Purkinje cell (primary cell): ENCODE measurements around the gene KRT77. TPM values are rescaled to one million over a fixed set of nuclear protein-coding genes. Genes with fewer than 3 reads are reported as not detected.

Experiments used
- polyA plus RNA-seq: library from polyadenylated mRNA; unstranded; fragments of >200 nt; fragmentation: Nextera tagmentation; gene quantifications from 2 replicates; pipeline ENCODE4 v1.2.1, GENCODE V29; 2014

The KRT77 gene
- polyA plus RNA-seq: not detected in 2 replicates

GRCh38 chr12:52703424-52703823, at the start of gene KRT77:
Gene KRT77, minus strand, starts transcription at chr12:52703524. Its CDS starts 90 bp downstream, at chr12:52703434.

GRCh38 chr12:52680363-52680762, 23.0 kb downstream of the KRT77 start, which contains the start of gene KRT1:
Gene KRT1, minus strand, starts transcription at chr12:52680407. Its CDS starts 59 bp downstream, at chr12:52680348.

DNA sequence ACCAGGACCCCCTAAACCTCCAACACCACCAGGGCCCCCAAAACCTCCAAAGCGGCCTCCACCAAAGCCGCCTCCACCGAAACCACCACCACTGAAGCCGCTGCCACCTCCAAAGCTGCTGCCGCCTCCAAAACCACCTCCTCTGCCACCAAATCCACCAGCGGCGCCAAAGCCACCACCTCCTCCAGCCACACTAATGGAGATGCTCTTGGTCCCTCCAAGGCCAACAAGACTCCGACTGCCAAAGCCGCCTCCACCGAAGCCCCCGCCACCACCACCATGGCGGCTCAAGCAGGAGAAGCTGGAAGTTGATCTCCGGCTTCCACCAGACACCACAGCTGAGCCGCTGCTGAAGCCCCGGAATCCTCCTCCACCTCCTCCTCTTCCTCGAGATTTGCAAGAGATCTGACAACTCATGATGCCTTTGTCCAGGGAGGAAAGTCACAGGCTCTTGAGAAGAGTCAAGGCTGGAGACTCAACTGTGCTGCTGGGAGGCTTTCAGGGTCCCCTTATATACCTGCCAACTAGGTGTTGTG, 51.5 kb downstream of the KRT77 start, which contains the start of gene KRT2:
Gene KRT2 (minus strand): TSS at position 486 of the 536 bp plus-strand sequence. CDS start 69 bp downstream, at position 417.

Other genes with a start within 250 kb of the KRT77 start
- not detected in 2 replicates for gene KRT6C, start 229.7 kb downstream of the KRT77 start, polyA plus RNA-seq
- not detected in 2 replicates for gene KRT6A, start 210.3 kb downstream of the KRT77 start, polyA plus RNA-seq
- not detected in 2 replicates for gene KRT5, start 183.1 kb downstream of the KRT77 start, polyA plus RNA-seq
- gene KRT71, start 150.4 kb downstream of the KRT77 start, polyA plus RNA-seq: not detected in 2 replicates
- 0.35 and 0.92 TPM in 2 replicates for gene KRT74, start 129.7 kb downstream of the KRT77 start, polyA plus RNA-seq
- 2.1 and 5.0 TPM in 2 replicates for gene KRT72, start 102.1 kb downstream of the KRT77 start, polyA plus RNA-seq
- gene KRT73, start 85.0 kb downstream of the KRT77 start, polyA plus RNA-seq: not detected in 2 replicates
- not detected in 2 replicates for gene KRT2, start 51.3 kb downstream of the KRT77 start, polyA plus RNA-seq
- not detected in 2 replicates for gene KRT1, start 23.1 kb downstream of the KRT77 start, polyA plus RNA-seq
- gene KRT76, start 73.8 kb upstream of the KRT77 start, polyA plus RNA-seq: not detected in 2 replicates
- gene KRT3, start 92.6 kb upstream of the KRT77 start, polyA plus RNA-seq: not detected in 2 replicates
- gene KRT4, start 110.6 kb upstream of the KRT77 start, polyA plus RNA-seq: not detected in 2 replicates
- gene KRT79, start 130.8 kb upstream of the KRT77 start, polyA plus RNA-seq: 0.81 TPM in 1 of 2 replicates, not detected in the other
- not detected in 2 replicates for gene KRT78, start 145.5 kb upstream of the KRT77 start, polyA plus RNA-seq
- gene KRT8, start 201.6 kb upstream of the KRT77 start, polyA plus RNA-seq: not detected in 2 replicates
- gene KRT18, start 245.6 kb upstream of the KRT77 start, polyA plus RNA-seq: 0.25 TPM in 1 of 2 replicates, not detected in the other